ENCODE data around the gene WDR35. TPM values are rescaled to one million over a fixed set of nuclear protein-coding genes. Genes with fewer than 3 reads are reported as not detected.
"Not testable (repeated sequence)": the region's sequence is repeated elsewhere in the genome, so short reads cannot be mapped to it uniquely, and the experiment has no call there.

The WDR35 gene
- total and polyA plus RNA-seq, 10 of the 15 experiments (the other 5 are each of a cell fraction or from before 2014, with no cell fraction given), result 3.0 to 9.3 (median 6.3) TPM

GRCh38 chr2:19880191-19880590 is 109.7 kb downstream of the WDR35 start:
- CTCF ChIA-PET; H4K20me1 ChIP-seq (ENCODE audit: control insufficient read depth, insufficient read depth); H3K4me3 ChIP-seq; POLR2A ChIA-PET; SMC1A ChIA-PET (ENCODE audit: uncharacterized antibody, unreplicated experiment); BruUV-seq (replicated peaks); H3K79me2 ChIP-seq (ENCODE audit: control insufficient read depth, insufficient read depth, low read length); H3K36me3 ChIP-seq (ENCODE audit: control insufficient read depth in 2 of 2, insufficient read depth in 2 of 2, low read length in 1 of 2); RAD21 ChIA-PET (ENCODE audit: unreplicated experiment); H3K27ac ChIP-seq (ENCODE audit: control insufficient read depth, insufficient read depth); H3K4me2 ChIP-seq (ENCODE audit: control insufficient read depth, insufficient read depth); FAIRE-seq; H3K9ac ChIP-seq (ENCODE audit: control insufficient read depth, insufficient read depth, low read length); ATAC-seq; H3K9me3 ChIP-seq (replicated peaks; ENCODE audit: control insufficient read depth, insufficient read depth, low read length); intact Hi-C loops (cut with micrococcal nuclease; ENCODE audit: unreplicated experiment); H2AFZ ChIP-seq (ENCODE audit: control insufficient read depth, low read depth, low read length); H3K27me3 ChIP-seq (replicated peaks in 1 of 2; ENCODE audit: control insufficient read depth in 2 of 2, insufficient read depth in 2 of 2, low read length in 1 of 2); DNase-seq (ENCODE audit: low read depth, low spot score); H3K4me1 ChIP-seq (ENCODE audit: control insufficient read depth, insufficient read depth, low read length); in situ Hi-C loops (cut with MboI): not testable (repeated sequence)
- TF ChIP-seq, protein P1, sequence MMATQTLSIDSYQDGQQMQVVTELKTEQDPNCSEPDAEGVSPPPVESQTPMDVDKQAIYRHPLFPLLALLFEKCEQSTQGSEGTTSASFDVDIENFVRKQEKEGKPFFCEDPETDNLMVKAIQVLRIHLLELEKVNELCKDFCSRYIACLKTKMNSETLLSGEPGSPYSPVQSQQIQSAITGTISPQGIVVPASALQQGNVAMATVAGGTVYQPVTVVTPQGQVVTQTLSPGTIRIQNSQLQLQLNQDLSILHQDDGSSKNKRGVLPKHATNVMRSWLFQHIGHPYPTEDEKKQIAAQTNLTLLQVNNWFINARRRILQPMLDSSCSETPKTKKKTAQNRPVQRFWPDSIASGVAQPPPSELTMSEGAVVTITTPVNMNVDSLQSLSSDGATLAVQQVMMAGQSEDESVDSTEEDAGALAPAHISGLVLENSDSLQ (IDR thresholded peaks at IDR 0.05), result 0 out of 2 replicates have a peak, but pooled peaks have one; percentile 12
- TF ChIP-seq BHLHE40 (IDR thresholded peaks at IDR 0.05; ENCODE audit: borderline replicate concordance in 1 of 2, low read depth in 2 of 2, low read length in 1 of 2) (peak in 1 of 2 experiments; percentile 24; a peak in 1 of 4 replicates), RAD51 (IDR thresholded peaks at IDR 0.05) (peak; percentile 28; the same call in 1 of the 2 replicates), ZNF687 (IDR thresholded peaks at IDR 0.05) (peak; percentile 58; the same call in 1 of the 2 replicates)

Measured in GM12878 (cell line).